IPS DF 4.7 (cell line): Measurements from ENCODE around the gene SMIM35.
"Not testable (repeated sequence)": the region's sequence is repeated elsewhere in the genome, so short reads cannot be mapped to it uniquely, and the experiment has no call there.

Experiments used
- DNase-seq: peaks from one replicate; pipeline ENCODE4 v3.0.0-alpha.2; 2013; ENCODE audit warnings: low spot score; ENCODE audit errors: extremely low read depth

Gene SMIM35

GRCh38 chr11:117989351-117990102 lies 97.2 kb downstream of the SMIM35 start:
- no peak for DNase-seq

DNA sequence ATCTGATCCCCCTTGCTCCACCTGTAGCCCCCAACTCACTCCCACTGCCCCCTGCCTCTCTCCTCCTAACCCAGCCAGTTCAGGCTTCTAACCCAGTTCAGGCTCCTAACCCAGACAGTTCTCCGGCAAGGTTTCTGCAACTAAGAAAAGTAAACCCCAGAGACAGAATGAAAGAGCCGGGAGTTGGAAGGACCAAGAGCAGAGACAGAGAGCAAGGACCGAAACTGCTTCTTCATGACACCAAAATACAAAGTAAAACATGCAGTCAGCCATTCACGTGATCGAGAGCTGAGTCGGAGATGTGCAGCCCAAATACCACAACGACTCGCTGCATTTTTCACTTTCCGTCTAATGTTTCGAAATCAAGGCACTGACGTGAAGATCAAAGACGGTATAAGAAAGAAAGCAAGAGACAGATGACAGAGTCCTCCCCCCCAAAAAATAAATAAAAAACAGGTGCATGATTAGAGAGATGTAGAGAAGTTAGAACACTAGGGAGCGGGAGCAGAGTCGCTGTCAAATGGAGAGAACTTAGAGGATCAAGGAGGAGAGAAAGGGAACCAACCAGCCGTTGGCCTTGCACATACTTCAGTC lies 99.7 kb downstream of the SMIM35 start:
- no peak for DNase-seq

DNA sequence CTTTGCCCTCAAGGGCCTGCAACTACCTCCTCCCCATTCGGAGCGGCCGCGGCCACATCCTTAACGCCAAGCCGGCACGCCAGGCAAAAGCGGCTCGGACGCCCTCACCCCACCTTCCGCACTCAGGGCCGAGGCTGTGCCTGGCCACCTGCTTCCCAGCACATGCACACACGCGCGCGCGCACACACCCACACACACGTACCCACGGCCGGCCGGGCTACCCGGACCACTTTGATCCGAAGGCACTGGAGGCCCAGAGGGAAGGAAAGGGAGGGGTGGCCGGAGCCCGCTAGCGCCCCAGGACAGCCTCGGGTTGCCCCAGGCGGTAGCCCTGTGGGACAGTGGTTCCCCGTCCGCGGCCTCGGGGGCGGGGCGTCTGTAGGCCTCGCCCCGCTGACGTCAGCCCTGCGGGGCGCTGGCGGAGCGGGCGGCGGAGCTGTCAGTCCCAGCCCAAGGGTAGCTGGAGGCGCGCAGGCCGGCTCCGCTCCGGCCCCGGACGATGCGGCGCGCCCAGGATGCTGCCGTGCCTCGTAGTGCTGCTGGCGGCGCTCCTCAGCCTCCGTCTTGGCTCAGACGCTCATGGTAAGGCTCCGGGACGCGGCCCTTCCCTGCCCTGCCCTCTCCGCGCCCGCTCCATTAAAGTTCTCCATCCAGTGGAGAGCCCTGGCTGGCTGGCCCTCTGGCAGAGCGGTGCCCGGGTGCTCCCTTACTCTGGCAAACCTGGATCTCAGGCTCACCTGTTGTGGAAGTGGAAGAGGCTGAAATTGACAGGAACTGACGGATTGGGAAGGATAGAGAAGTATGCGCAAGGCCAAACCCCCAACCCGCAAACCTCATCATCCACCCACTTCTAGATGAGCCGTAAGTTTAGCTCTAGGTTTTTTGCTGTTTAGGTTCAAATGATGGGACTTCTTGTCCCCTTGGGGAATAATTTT lies 100.5 kb downstream of the SMIM35 start, which contains the start of gene IL10RA:
Gene IL10RA, plus strand, starts transcription at position 442 of the 935 bp plus-strand sequence. Its CDS starts 74 bp downstream, at position 516.
- DNase-seq, result no peak

GRCh38 chr11:117984476-117984875 lies 102.3 kb downstream of the SMIM35 start:
- DNase-seq, result no peak

GRCh38 chr11:117983163-117983475 lies 103.6 kb downstream of the SMIM35 start:
- DNase-seq, result no peak

GRCh38 chr11:117980720-117981119 lies 106.0 kb downstream of the SMIM35 start:
- DNase-seq, result no peak

GRCh38 chr11:117980280-117980679 lies 106.5 kb downstream of the SMIM35 start:
- DNase-seq, result no peak

DNA sequence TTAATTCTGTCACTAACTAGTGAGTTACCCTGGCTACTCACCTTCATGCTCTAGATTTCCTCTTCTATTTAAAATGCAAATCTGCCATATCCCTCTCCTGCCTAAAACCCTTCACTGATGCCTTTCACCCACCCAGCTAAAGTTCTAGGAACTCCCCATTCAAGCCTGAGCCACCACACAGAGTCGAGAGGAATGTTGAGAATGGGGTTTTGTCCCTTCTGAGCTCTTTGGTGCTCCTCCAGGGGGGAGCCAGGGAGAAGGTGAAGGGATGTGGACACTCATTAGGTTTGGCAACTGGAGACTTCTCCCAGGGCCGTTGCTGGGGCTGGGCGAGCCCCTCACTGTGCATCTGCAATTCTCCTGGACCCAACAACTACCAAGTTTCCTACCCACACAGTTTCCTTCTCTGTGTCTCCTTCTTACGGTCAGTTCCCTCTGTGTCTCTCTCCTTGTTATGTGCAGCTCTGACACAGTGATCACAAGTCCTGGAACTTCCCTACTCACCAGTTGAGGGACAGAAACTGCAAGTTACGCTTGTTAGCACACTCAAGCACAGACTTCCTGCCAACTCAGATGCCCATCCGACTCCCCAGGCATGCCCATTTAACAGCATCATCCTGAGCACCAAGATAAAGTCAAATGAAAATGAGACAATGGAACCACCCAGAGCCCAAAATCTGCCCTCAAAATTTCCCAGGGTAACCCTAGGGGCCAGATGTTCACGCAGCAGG lies 107.1 kb downstream of the SMIM35 start:
- no peak for DNase-seq

DNA sequence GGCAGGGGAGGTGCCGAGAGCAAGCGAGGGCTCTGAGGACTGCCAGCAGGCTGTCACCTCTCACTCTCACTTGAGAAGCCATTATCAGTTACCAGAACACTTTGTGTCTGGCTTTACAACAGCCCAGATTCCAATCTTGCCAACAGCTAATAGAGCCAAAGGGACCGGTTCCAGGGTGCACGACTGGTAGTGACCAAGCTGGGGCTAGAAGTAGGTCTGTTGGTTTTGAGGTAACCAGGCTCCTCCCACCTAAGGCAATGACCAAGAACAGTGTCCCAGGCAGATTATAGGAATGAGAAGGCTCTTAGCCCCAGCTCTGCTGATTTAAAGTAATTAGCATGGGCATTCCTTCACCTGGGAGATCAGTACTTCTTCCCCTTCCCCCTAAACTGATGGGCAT lies 107.8 kb downstream of the SMIM35 start:
- DNase-seq, result no peak

GRCh38 chr11:117978291-117978910 lies 108.4 kb downstream of the SMIM35 start:
- DNase-seq, result not testable (repeated sequence)

- DNase-seq, result not testable (repeated sequence)
Observed at GRCh38 chr11:117977612-117978264, 109.0 kb downstream of the SMIM35 start.

GRCh38 chr11:117977029-117977428 lies 109.7 kb downstream of the SMIM35 start:
- no peak for DNase-seq

- no peak for DNase-seq
Observed at GRCh38 chr11:117976445-117976844, 110.3 kb downstream of the SMIM35 start.

- DNase-seq, result no peak
Observed at GRCh38 chr11:117973503-117973860, 113.3 kb downstream of the SMIM35 start.

DNA sequence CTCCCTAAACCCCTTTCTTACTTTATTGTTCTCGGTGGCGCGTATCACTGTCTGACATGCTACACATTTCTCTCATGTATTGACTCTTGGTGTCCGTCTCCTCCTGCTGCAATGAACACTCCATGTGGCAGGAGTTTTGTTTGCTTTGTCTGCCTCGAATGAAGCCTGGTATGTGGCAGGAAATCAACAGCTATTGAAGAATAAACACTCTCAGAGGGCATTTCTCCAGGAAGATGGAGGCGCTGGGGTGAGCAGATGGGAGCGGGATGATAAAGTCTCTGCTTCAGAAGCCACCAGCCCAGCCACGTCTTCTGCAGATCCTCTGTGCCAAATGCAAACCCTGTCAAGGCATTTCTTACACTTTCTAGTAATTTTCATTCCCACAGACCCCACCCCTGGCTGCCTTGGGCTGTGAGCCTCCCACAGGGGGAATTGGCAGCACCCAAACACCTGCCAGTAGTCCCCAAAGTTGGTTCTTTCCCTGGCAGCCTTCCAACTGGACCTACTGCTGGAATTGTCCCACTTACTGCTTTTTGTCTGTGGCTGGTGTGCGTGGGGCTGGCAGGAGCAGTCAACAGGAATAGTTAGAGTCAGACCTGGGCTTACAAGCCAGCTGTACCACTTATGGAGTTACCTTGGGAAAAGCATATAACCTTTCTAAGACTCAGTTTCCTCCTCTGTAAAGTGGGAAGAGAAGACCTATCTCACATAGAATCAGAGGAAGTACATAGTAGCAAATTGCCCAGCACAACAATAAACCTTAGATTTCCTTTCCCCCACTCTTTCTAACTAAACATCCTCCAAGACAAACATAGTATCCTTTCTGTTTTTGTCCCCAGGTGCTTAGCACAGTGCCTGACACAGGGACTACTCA lies 113.9 kb downstream of the SMIM35 start:
- no peak for DNase-seq

DNA sequence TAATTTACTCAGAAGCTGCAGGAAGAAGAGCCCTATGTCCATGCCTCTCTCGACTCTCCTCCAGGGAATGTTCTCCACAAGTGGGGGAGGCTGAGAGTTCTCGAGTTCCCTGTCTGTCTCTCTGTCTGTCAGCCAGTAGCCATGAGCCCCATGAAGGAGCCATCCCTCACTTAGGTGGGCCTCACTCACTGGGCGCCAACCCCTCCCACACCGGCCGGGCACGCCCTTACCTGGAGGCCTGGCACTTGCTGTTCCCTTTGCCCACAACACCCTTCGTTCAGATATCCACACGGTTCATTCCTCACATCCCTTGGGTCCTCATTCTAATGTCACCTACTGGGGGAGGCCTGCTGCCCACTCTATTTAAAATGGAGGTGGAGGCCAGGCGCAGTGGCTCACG lies 114.7 kb downstream of the SMIM35 start:
- no peak for DNase-seq

DNA sequence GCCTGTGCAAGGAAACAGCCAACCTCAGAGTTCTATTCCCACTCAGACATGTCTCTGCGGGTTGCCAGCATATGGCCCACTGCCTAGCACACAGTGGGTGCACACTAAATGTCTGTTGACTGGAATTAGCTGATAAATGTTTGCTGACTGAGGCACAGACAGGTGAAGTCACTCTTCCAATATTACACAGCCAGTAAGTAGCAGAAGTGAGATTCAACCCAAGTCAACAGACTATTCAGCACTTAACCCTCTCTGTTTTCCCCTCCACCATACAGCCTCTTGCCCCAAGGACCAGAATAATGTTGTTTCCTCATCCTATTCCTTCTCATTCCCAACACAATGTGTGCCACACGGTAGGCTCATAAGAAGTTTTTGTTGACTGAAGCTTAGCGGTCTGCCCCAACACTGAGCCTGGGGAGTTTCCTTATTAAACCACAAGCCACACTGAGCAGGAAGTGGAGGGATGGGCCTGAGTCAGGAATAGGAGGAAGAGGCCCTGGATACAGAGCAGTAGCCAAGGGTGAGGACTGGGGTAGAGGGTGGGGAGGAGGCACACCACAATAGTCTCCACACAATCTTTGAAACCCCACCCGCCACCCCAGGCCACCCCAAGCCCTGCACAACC lies 116.3 kb downstream of the SMIM35 start:
- DNase-seq, result no peak

- DNase-seq, result no peak
Observed at GRCh38 chr11:117969160-117969991, 117.4 kb downstream of the SMIM35 start.
